ENCODE measurements around the gene KIT. TPM values are rescaled to one million over a fixed set of nuclear protein-coding genes. Genes with fewer than 3 reads are reported as not detected.

The KIT gene
- total and polyA plus RNA-seq, 2 donors (not counting 3 experiments of a cell fraction or from before 2014, with no cell fraction given) = 19.8 to 39.7 TPM

DNA sequence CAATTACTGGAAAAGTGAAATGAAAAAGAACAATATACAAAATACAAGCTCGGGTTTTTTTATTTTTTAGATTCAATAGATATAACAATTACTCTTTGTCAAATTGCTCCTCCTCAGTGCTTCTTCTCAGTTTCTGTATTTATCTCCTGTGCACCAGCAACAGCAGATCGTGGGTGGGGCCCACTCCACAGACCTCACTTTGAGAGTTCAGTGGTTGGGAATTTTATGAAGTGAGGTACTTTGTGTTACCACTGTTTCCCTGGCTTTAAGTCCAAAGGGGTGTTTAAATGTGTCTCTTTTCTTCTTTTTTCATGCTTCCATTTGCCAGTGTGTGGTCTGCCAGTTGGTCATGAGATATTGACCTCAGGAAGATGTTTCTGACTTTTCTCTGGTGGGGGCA lies 54.4 kb downstream of the KIT start:
- no peak overlapping the region for H3K4me3 ChIP-seq (replicated peaks in 1 of 3; ENCODE audit: insufficient read depth in 1 of 3, low read depth in 1 of 3, low read length in 3 of 3)
- H3K4me1 ChIP-seq (ENCODE audit: control insufficient read depth, extremely low read depth, insufficient read depth, low read length) = peaks cover 3% of the 10 kb centered on the region
- TF ChIP-seq JUN (IDR thresholded peaks at IDR 0.05; ENCODE audit: borderline replicate concordance, insufficient read depth, insufficient read length, low read depth) (no peak), POLR2AphosphoS5 (IDR thresholded peaks at IDR 0.05; ENCODE audit: insufficient read depth, low read depth, low read length) (no peak), MYC (IDR thresholded peaks at IDR 0.05; ENCODE audit: low read depth, low read length) (no peak), POLR2A (IDR thresholded peaks at IDR 0.05; ENCODE audit: low read depth, low read length) (no peak), EZH2 (IDR thresholded peaks at IDR 0.05; ENCODE audit: borderline replicate concordance, low read depth, low read length, severe bottlenecking) (no peak), FOS (IDR thresholded peaks at IDR 0.05; ENCODE audit: borderline replicate concordance, insufficient read depth, low read length) (no peak), GATA2 (IDR thresholded peaks at IDR 0.05; ENCODE audit: insufficient read depth, insufficient read length, low read depth, low read length) (no peak)
- TF ChIP-seq, protein P1, sequence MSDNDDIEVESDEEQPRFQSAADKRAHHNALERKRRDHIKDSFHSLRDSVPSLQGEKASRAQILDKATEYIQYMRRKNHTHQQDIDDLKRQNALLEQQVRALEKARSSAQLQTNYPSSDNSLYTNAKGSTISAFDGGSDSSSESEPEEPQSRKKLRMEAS (IDR thresholded peaks at IDR 0.05; ENCODE audit: insufficient read depth, insufficient read length) = no peak
- TF ChIP-seq, protein P2, sequence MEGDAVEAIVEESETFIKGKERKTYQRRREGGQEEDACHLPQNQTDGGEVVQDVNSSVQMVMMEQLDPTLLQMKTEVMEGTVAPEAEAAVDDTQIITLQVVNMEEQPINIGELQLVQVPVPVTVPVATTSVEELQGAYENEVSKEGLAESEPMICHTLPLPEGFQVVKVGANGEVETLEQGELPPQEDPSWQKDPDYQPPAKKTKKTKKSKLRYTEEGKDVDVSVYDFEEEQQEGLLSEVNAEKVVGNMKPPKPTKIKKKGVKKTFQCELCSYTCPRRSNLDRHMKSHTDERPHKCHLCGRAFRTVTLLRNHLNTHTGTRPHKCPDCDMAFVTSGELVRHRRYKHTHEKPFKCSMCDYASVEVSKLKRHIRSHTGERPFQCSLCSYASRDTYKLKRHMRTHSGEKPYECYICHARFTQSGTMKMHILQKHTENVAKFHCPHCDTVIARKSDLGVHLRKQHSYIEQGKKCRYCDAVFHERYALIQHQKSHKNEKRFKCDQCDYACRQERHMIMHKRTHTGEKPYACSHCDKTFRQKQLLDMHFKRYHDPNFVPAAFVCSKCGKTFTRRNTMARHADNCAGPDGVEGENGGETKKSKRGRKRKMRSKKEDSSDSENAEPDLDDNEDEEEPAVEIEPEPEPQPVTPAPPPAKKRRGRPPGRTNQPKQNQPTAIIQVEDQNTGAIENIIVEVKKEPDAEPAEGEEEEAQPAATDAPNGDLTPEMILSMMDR (IDR thresholded peaks at IDR 0.05; ENCODE audit: extremely low read depth in 1 of 2, insufficient read depth in 1 of 2, low read depth in 1 of 2, low read length in 2 of 2) = no peak
- H3K9me3 ChIP-seq (replicated peaks; ENCODE audit: control insufficient read depth, insufficient read depth, low read length) = no peaks in the 10 kb centered on the region
- H4K20me1 ChIP-seq (replicated peaks; ENCODE audit: control insufficient read depth, extremely low read depth, insufficient read depth, low read length) = no peaks in the 10 kb centered on the region
- no peaks in the 10 kb centered on the region for H3K27me3 ChIP-seq (ENCODE audit: control insufficient read depth in 2 of 2, insufficient read depth in 2 of 2, low read length in 2 of 2)
- H3K4me2 ChIP-seq (ENCODE audit: insufficient read depth, low read length) = no peak overlapping the region
- FAIRE-seq (no peak), DNase-seq (ENCODE audit: low read depth, low spot score) (no peak)
- intact Hi-C loops (cut with micrococcal nuclease) (no loop called here), dilution Hi-C loops (cut with MboI; ENCODE audit: extremely low pct_ligation_motif_present, low sequenced_read_pairs) (no loop called here)
- no peaks in the 10 kb centered on the region for H3K36me3 ChIP-seq (ENCODE audit: control insufficient read depth in 2 of 2, extremely low read depth in 1 of 2, insufficient read depth in 2 of 2, low read length in 2 of 2)
- no TSS peak for BruUV-seq (replicated peaks)
- no peak overlapping the region for H3K9ac ChIP-seq (replicated peaks; ENCODE audit: extremely low read depth, insufficient read depth, low read length)
- CTCF ChIA-PET = interaction anchor here (1.1 kb wide), 1 partner anchor 9 kb away, joined by 4 read pairs; no protein-coding TSS in a partner anchor
- H3K79me2 ChIP-seq (ENCODE audit: control insufficient read depth, insufficient read depth, low read length) = no peaks in the 10 kb centered on the region
- H2AFZ ChIP-seq (ENCODE audit: low read depth, low read length) = no peak overlapping the region
- POLR2A ChIA-PET = no interaction called here
- no peak overlapping the region for H3K27ac ChIP-seq (ENCODE audit: insufficient read depth, low read depth, low read length)
- no peaks in the 10 kb centered on the region for H3K9me1 ChIP-seq (replicated peaks; ENCODE audit: control insufficient read depth, extremely low read depth, insufficient read depth, low read length)
